Smooth muscle cell (in vitro differentiated cells): ENCODE data around the gene CHP2. TPM values are rescaled to one million over a fixed set of nuclear protein-coding genes. Genes with fewer than 3 reads are reported as not detected.

ENCODE experiments used
- DNase-seq: peaks from one replicate; lab custom pipeline; 2025; ENCODE audit not compliant: unreplicated experiment; lab: John Stamatoyannopoulos, UW
- H2AFZ ChIP-seq: fragments of 200-600 bp; sonication (generic); 2 replicates; pipeline ENCODE4 v1.6.0; 2016; ENCODE audit warnings: antibody characterized with exemption, low read depth, mild to moderate bottlenecking
- H3F3A ChIP-seq: fragments of 200-600 bp; sonication (generic); 2 replicates; pipeline ENCODE4 v1.6.0; 2017; ENCODE audit warnings: antibody characterized with exemption, low read depth
- H3K27ac ChIP-seq: fragments of 200-600 bp; sonication (generic); 2 replicates; pipeline ENCODE4 v1.5.1; 2016; ENCODE audit warnings: low read depth, mild to moderate bottlenecking
- H3K27me3 ChIP-seq: fragments of 200-600 bp; sonication (generic); 2 replicates; pipeline ENCODE4 v1.6.1; 2016; ENCODE audit warnings: low read depth, mild to moderate bottlenecking
- H3K36me3 ChIP-seq: fragments of 200-600 bp; sonication (generic); 2 replicates; pipeline ENCODE4 v1.5.1; 2016; ENCODE audit warnings: low read depth
- H3K4me1 ChIP-seq: fragments of 200-600 bp; sonication (generic); 2 replicates; pipeline ENCODE4 v1.5.1; 2016; ENCODE audit warnings: low read depth
- H3K4me2 ChIP-seq: fragments of 200-600 bp; sonication (generic); 2 replicates; pipeline ENCODE4 v1.6.0; 2016; ENCODE audit warnings: mild to moderate bottlenecking
- H3K4me3 ChIP-seq: fragments of 200-600 bp; sonication (generic); 2 replicates; pipeline ENCODE4 v1.5.1; 2016; ENCODE audit warnings: mild to moderate bottlenecking
- H3K79me2 ChIP-seq: fragments of 200-600 bp; sonication (generic); 2 replicates; pipeline ENCODE4 v1.6.0; 2016; ENCODE audit warnings: low read depth, mild to moderate bottlenecking
- H3K9ac ChIP-seq: fragments of 200-600 bp; sonication (generic); 2 replicates; pipeline ENCODE4 v1.6.0; 2016; ENCODE audit warnings: low read depth
- H3K9me3 ChIP-seq: fragments of 200-600 bp; sonication (generic); replicated peaks from 2 replicates; pipeline ENCODE4 v1.5.1; 2016; ENCODE audit warnings: low read depth
- H4K20me1 ChIP-seq: fragments of 200-600 bp; sonication (generic); 2 replicates; pipeline ENCODE4 v1.6.0; 2016; ENCODE audit warnings: low read depth
- CTCF ChIP-seq: fragments of 200-600 bp; sonication (generic); IDR thresholded peaks from 2 replicates; pipeline ENCODE4 v1.5.1; 2017; ENCODE audit warnings: borderline replicate concordance, mild to moderate bottlenecking, antibody characterized with exemption; ENCODE audit not compliant: insufficient read depth, poor library complexity, severe bottlenecking
- WGBS: methylation state at CpG from one replicate; pipeline ENCODE4 v1.1.7; 2016; ENCODE audit warnings: low lambda C conversion rate; 5-methylcytosine and 5-hydroxymethylcytosine counted together
- polyA plus RNA-seq: library from polyadenylated mRNA; unstranded; fragments of >200 nt; fragmentation: Nextera tagmentation; extraction: Ambion mirVana; gene quantifications from 2 replicates; pipeline ENCODE4 v1.2.1, GENCODE V29; 2016
- total RNA-seq: library from RNA; depleted of rRNA; stranded (reverse); fragments of >200 nt; gene quantifications from 2 replicates; pipeline ENCODE4 v1.2.3, GENCODE V29; 2014

CHP2 gene
- total and polyA plus RNA-seq, 2 experiments from 2014 or later: not detected

- Histone ChIP-seq H3K4me1 (no peaks in the 10 kb centered on the region), H3F3A (no peaks in the 10 kb centered on the region), H2AFZ (no peak overlapping the region), H3K79me2 (no peaks in the 10 kb centered on the region), H3K4me2 (no peak overlapping the region), H3K27ac (peak overlapping the region; percentile 78), H3K36me3 (no peaks in the 10 kb centered on the region), H4K20me1 (no peaks in the 10 kb centered on the region), H3K9me3 (no peaks in the 10 kb centered on the region), H3K4me3 (no peak overlapping the region), H3K9ac (no peak overlapping the region), H3K27me3 (no peaks in the 10 kb centered on the region)
- TF ChIP-seq CTCF: no peak
- 33% methylated on average over 2 of the region's 2 CpGs for WGBS
- DNase-seq: no peak
Measured at GRCh38 chr16:23771642-23772041, 16.8 kb downstream of the CHP2 start.

GRCh38 chr16:23773339-23773738 lies 18.5 kb downstream of the CHP2 start:
- no peaks in the 10 kb centered on the region for H4K20me1 ChIP-seq
- no peaks in the 10 kb centered on the region for H3K4me1 ChIP-seq
- H3K9ac ChIP-seq: no peak overlapping the region
- H3F3A ChIP-seq: no peaks in the 10 kb centered on the region
- no peak for DNase-seq
- H3K27ac ChIP-seq: no peak overlapping the region
- H3K4me2 ChIP-seq: no peak overlapping the region
- no peak overlapping the region for H2AFZ ChIP-seq
- WGBS: 85% methylated on average over 2 of the region's 2 CpGs
- no peaks in the 10 kb centered on the region for H3K9me3 ChIP-seq
- no peak overlapping the region for H3K4me3 ChIP-seq
- no peaks in the 10 kb centered on the region for H3K36me3 ChIP-seq
- TF ChIP-seq CTCF: no peak
- H3K79me2 ChIP-seq: no peaks in the 10 kb centered on the region
- H3K27me3 ChIP-seq: no peaks in the 10 kb centered on the region

GRCh38 chr16:23781176-23781575 lies 26.4 kb downstream of the CHP2 start:
- no peak overlapping the region for H3K9ac ChIP-seq
- H3K36me3 ChIP-seq: no peaks in the 10 kb centered on the region
- no peaks in the 10 kb centered on the region for H3F3A ChIP-seq
- 89% methylated on average over 1 of the region's 1 CpG for WGBS
- no peaks in the 10 kb centered on the region for H3K9me3 ChIP-seq
- no peak overlapping the region for H3K4me2 ChIP-seq
- H3K4me1 ChIP-seq: no peaks in the 10 kb centered on the region
- peaks cover 5% of the 10 kb centered on the region for H3K27me3 ChIP-seq
- H3K79me2 ChIP-seq: no peaks in the 10 kb centered on the region
- no peak for DNase-seq
- no peak overlapping the region for H3K27ac ChIP-seq
- no peak overlapping the region for H3K4me3 ChIP-seq
- H2AFZ ChIP-seq: no peak overlapping the region
- H4K20me1 ChIP-seq: no peaks in the 10 kb centered on the region
- TF ChIP-seq CTCF: no peak

- no peak for DNase-seq
- Histone ChIP-seq H2AFZ (no peak overlapping the region), H4K20me1 (no peaks in the 10 kb centered on the region), H3K9ac (no peak overlapping the region), H3F3A (no peaks in the 10 kb centered on the region), H3K36me3 (no peaks in the 10 kb centered on the region), H3K27me3 (peaks cover 20% of the 10 kb centered on the region), H3K4me1 (no peaks in the 10 kb centered on the region), H3K79me2 (no peaks in the 10 kb centered on the region), H3K4me3 (no peak overlapping the region), H3K4me2 (no peak overlapping the region), H3K9me3 (no peaks in the 10 kb centered on the region), H3K27ac (no peak overlapping the region)
- no peak for TF ChIP-seq CTCF
- WGBS: 77% methylated on average over 4 of the region's 4 CpGs
Measured at GRCh38 chr16:23784811-23785447, 30.1 kb downstream of the CHP2 start.
